Measurements from ENCODE around the gene PEX13.

DNA sequence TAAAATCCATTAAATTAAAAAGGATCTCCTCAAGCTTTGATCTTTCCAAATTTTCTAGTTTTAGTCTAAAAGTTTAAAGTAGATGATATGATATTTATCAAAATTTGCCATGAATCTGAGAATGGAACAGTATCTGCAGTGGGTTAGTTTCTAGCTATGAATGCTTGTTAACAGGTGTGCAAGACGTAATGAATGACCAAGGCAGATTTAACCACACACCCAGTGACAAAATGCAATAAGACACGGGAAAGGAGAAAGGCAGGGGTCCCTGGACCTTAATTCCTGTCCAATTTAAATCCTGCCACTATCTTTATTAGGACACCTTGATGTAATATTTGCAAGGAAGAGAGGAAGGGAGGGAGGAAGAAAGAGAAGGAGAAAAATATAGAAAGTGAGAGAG is 30.5 kb upstream of the PEX13 start:
- TF ChIP-seq POLR2AphosphoS5 (IDR thresholded peaks at IDR 0.05; ENCODE audit: low read depth, low read length) (no peak), POLR2A (IDR thresholded peaks at IDR 0.05; ENCODE audit: low read depth, low read length) (no peak), TAF1 (IDR thresholded peaks at IDR 0.05; ENCODE audit: borderline replicate concordance, low read depth, low read length) (no peak)
